ENCODE results near the gene A1CF.
"Not testable (repeated sequence)": the region's sequence is repeated elsewhere in the genome, so short reads cannot be mapped to it uniquely, and the experiment has no call there.

A1CF gene

DNA sequence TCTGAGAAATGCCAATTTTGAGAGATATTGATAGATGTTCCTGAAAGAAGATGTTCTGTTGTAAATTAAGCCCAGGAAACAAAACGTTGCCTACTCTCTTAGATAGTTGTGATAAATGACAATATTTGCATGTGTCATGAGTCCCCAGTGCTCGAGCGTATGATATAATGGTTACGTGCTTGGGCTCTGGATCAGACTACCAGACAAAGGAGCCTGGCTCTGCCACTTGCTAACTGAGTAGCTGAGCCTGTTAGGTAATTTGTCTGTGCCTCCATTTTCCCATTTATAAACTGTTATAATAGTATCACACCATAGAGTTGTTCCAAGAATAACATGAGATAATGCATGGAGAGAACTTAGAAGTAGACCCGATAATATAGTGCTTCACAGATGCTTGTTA lies 1.8 kb downstream of the A1CF start:
- Histone ChIP-seq H3K79me1 (ENCODE audit: low read depth, low read length) (no peaks in the 10 kb centered on the region), H3K18ac (ENCODE audit: low read length) (no peak overlapping the region), H2BK15ac (ENCODE audit: low read length) (no peak overlapping the region), H3K14ac (ENCODE audit: low read length) (no peak overlapping the region), H3K27me3 (ENCODE audit: control insufficient read depth in 3 of 3, insufficient read depth in 3 of 3, low read depth in 1 of 3, low read length in 3 of 3) (no peaks in the 10 kb centered on the region), H2AFZ (ENCODE audit: low read length) (no peak overlapping the region), H3K9me3 (replicated peaks in 1 of 2; ENCODE audit: control insufficient read depth in 2 of 2, insufficient read depth in 1 of 2, low read depth in 1 of 2, low read length in 2 of 2) (no peaks in the 10 kb centered on the region), H2BK12ac (ENCODE audit: low read length) (no peak overlapping the region), H3K23ac (ENCODE audit: low read depth, low read length, poor library complexity) (no peak overlapping the region), H2BK120ac (ENCODE audit: low read depth, low read length) (no peak overlapping the region), H2BK5ac (ENCODE audit: low read length) (no peak overlapping the region), H3K4me2 (ENCODE audit: insufficient read depth, low read length, poor library complexity, severe bottlenecking) (no peak overlapping the region), H2AK5ac (ENCODE audit: low read depth, low read length) (no peak overlapping the region), H3K36me3 (replicated peaks in 1 of 2; ENCODE audit: control insufficient read depth in 2 of 2, insufficient read depth in 2 of 2, low read length in 2 of 2) (no peaks in the 10 kb centered on the region), H4K91ac (ENCODE audit: low read depth, low read length, poor library complexity) (no peak overlapping the region), H3K4ac (ENCODE audit: low read length) (no peak overlapping the region), H3K27ac (replicated peaks; ENCODE audit: low read length) (no peak overlapping the region), H4K8ac (ENCODE audit: low read depth, low read length) (no peak overlapping the region), H3K4me1 (ENCODE audit: control insufficient read depth in 2 of 2, insufficient read depth in 1 of 2, low read depth in 1 of 2, low read length in 2 of 2) (no peaks in the 10 kb centered on the region), H3K4me3 (ENCODE audit: low read length in 2 of 2) (no peak overlapping the region), H3K9ac (ENCODE audit: low read depth, low read length, poor library complexity) (no peak overlapping the region)
- DNase-seq (ENCODE audit: low spot score) = no peak
- WGBS, 2 donors (ENCODE audit: extremely low coverage in 2 of 2, insufficient read length in 2 of 2, insufficient replicate concordance in 1 of 2) = no CpG with 5 or more reads among the region's 5 CpGs

GRCh38 chr10:50882540-50882983 lies 2.9 kb downstream of the A1CF start:
- Histone ChIP-seq H3K27ac (replicated peaks; ENCODE audit: low read length) (no peak overlapping the region), H4K8ac (ENCODE audit: low read depth, low read length) (no peak overlapping the region), H4K91ac (ENCODE audit: low read depth, low read length, poor library complexity) (no peak overlapping the region), H3K27me3 (ENCODE audit: control insufficient read depth in 3 of 3, insufficient read depth in 3 of 3, low read depth in 1 of 3, low read length in 3 of 3) (no peaks in the 10 kb centered on the region), H3K23ac (ENCODE audit: low read depth, low read length, poor library complexity) (no peak overlapping the region), H3K14ac (ENCODE audit: low read length) (no peak overlapping the region), H3K9ac (ENCODE audit: low read depth, low read length, poor library complexity) (no peak overlapping the region), H2BK15ac (ENCODE audit: low read length) (no peak overlapping the region), H2BK12ac (ENCODE audit: low read length) (no peak overlapping the region), H2BK5ac (ENCODE audit: low read length) (no peak overlapping the region), H3K4me1 (ENCODE audit: control insufficient read depth in 2 of 2, insufficient read depth in 1 of 2, low read depth in 1 of 2, low read length in 2 of 2) (no peaks in the 10 kb centered on the region), H3K18ac (ENCODE audit: low read length) (no peak overlapping the region), H3K4me3 (ENCODE audit: low read length in 2 of 2) (no peak overlapping the region), H2AK5ac (ENCODE audit: low read depth, low read length) (no peak overlapping the region), H3K9me3 (replicated peaks in 1 of 2; ENCODE audit: control insufficient read depth in 2 of 2, insufficient read depth in 1 of 2, low read depth in 1 of 2, low read length in 2 of 2) (no peaks in the 10 kb centered on the region), H2AFZ (ENCODE audit: low read length) (no peak overlapping the region), H2BK120ac (ENCODE audit: low read depth, low read length) (no peak overlapping the region), H3K36me3 (replicated peaks in 1 of 2; ENCODE audit: control insufficient read depth in 2 of 2, insufficient read depth in 2 of 2, low read length in 2 of 2) (no peaks in the 10 kb centered on the region), H3K4me2 (ENCODE audit: insufficient read depth, low read length, poor library complexity, severe bottlenecking) (no peak overlapping the region), H3K4ac (ENCODE audit: low read length) (no peak overlapping the region), H3K79me1 (ENCODE audit: low read depth, low read length) (no peaks in the 10 kb centered on the region)
- DNase-seq (ENCODE audit: low spot score) = no peak
- no CpG with 5 or more reads among the region's 2 CpGs for WGBS, 2 donors (ENCODE audit: extremely low coverage in 2 of 2, insufficient read length in 2 of 2, insufficient replicate concordance in 1 of 2)

DNA sequence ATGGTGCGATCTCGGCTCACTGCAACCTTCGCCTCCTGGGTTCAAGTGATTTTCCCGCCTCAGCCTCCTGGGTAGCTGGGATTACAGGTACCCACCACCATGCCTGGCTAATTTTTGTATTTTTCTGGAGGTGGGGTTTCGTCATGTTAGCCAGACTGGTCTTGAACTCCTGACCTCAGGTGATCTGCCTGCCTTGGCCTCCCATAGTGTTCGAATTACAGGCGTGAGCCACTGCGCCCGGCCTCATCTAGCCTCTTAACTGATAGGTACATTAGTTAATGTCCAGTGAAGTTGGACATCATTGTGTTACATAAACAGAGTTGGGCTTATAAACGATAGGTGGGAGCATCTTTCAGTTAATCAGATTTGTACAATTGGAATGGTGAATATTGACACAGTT lies 4.4 kb downstream of the A1CF start:
- H2BK120ac ChIP-seq (ENCODE audit: low read depth, low read length); H3K27me3 ChIP-seq (ENCODE audit: control insufficient read depth in 3 of 3, insufficient read depth in 3 of 3, low read depth in 1 of 3, low read length in 3 of 3); H3K14ac ChIP-seq (ENCODE audit: low read length); H3K4me3 ChIP-seq (ENCODE audit: low read length in 2 of 2); H3K4ac ChIP-seq (ENCODE audit: low read length); H3K27ac ChIP-seq (replicated peaks; ENCODE audit: low read length); H3K79me1 ChIP-seq (ENCODE audit: low read depth, low read length); DNase-seq (ENCODE audit: low spot score); H4K91ac ChIP-seq (ENCODE audit: low read depth, low read length, poor library complexity); H3K4me2 ChIP-seq (ENCODE audit: insufficient read depth, low read length, poor library complexity, severe bottlenecking); H2AFZ ChIP-seq (ENCODE audit: low read length); H3K23ac ChIP-seq (ENCODE audit: low read depth, low read length, poor library complexity); H2BK5ac ChIP-seq (ENCODE audit: low read length); H2BK12ac ChIP-seq (ENCODE audit: low read length); H3K9me3 ChIP-seq (replicated peaks in 1 of 2; ENCODE audit: control insufficient read depth in 2 of 2, insufficient read depth in 1 of 2, low read depth in 1 of 2, low read length in 2 of 2); H3K36me3 ChIP-seq (replicated peaks in 1 of 2; ENCODE audit: control insufficient read depth in 2 of 2, insufficient read depth in 2 of 2, low read length in 2 of 2); H4K8ac ChIP-seq (ENCODE audit: low read depth, low read length); H3K4me1 ChIP-seq (ENCODE audit: control insufficient read depth in 2 of 2, insufficient read depth in 1 of 2, low read depth in 1 of 2, low read length in 2 of 2); H3K18ac ChIP-seq (ENCODE audit: low read length); H2AK5ac ChIP-seq (ENCODE audit: low read depth, low read length); H2BK15ac ChIP-seq (ENCODE audit: low read length); H3K9ac ChIP-seq (ENCODE audit: low read depth, low read length, poor library complexity): not testable (repeated sequence)
- no CpG with 5 or more reads among the region's 10 CpGs for WGBS, 2 donors (ENCODE audit: extremely low coverage in 2 of 2, insufficient read length in 2 of 2, insufficient replicate concordance in 1 of 2)

- Histone ChIP-seq H3K23ac (ENCODE audit: low read depth, low read length, poor library complexity) (no peak overlapping the region), H3K4me1 (ENCODE audit: control insufficient read depth in 2 of 2, insufficient read depth in 1 of 2, low read depth in 1 of 2, low read length in 2 of 2) (no peaks in the 10 kb centered on the region), H2BK15ac (ENCODE audit: low read length) (no peak overlapping the region), H3K27ac (replicated peaks; ENCODE audit: low read length) (no peak overlapping the region), H3K9ac (ENCODE audit: low read depth, low read length, poor library complexity) (no peak overlapping the region), H2BK12ac (ENCODE audit: low read length) (no peak overlapping the region), H3K4me2 (ENCODE audit: insufficient read depth, low read length, poor library complexity, severe bottlenecking) (no peak overlapping the region), H3K4ac (ENCODE audit: low read length) (no peak overlapping the region), H4K91ac (ENCODE audit: low read depth, low read length, poor library complexity) (no peak overlapping the region), H3K36me3 (replicated peaks in 1 of 2; ENCODE audit: control insufficient read depth in 2 of 2, insufficient read depth in 2 of 2, low read length in 2 of 2) (no peaks in the 10 kb centered on the region), H2BK120ac (ENCODE audit: low read depth, low read length) (no peak overlapping the region), H2AK5ac (ENCODE audit: low read depth, low read length) (no peak overlapping the region), H3K18ac (ENCODE audit: low read length) (no peak overlapping the region), H2AFZ (ENCODE audit: low read length) (no peak overlapping the region), H3K79me1 (ENCODE audit: low read depth, low read length) (no peaks in the 10 kb centered on the region), H3K14ac (ENCODE audit: low read length) (no peak overlapping the region), H3K4me3 (ENCODE audit: low read length in 2 of 2) (no peak overlapping the region), H3K9me3 (replicated peaks in 1 of 2; ENCODE audit: control insufficient read depth in 2 of 2, insufficient read depth in 1 of 2, low read depth in 1 of 2, low read length in 2 of 2) (no peaks in the 10 kb centered on the region), H2BK5ac (ENCODE audit: low read length) (no peak overlapping the region), H4K8ac (ENCODE audit: low read depth, low read length) (no peak overlapping the region), H3K27me3 (ENCODE audit: control insufficient read depth in 3 of 3, insufficient read depth in 3 of 3, low read depth in 1 of 3, low read length in 3 of 3) (no peaks in the 10 kb centered on the region)
- no CpG with 5 or more reads among the region's 2 CpGs for WGBS, 2 donors (ENCODE audit: extremely low coverage in 2 of 2, insufficient read length in 2 of 2, insufficient replicate concordance in 1 of 2)
- no peak for DNase-seq (ENCODE audit: low spot score)
Measured at GRCh38 chr10:50876429-50876828, 9.0 kb downstream of the A1CF start.

Measured in neuronal stem cell (in vitro differentiated cells).